H1 (cell line): Measurements from ENCODE around the gene ALAS1. TPM values are rescaled to one million over a fixed set of nuclear protein-coding genes. Genes with fewer than 3 reads are reported as not detected.

Experiments used
- CTCF ChIA-PET: fragments of 300-600 bp; sonication (Branson Sonifier 250); formaldehyde crosslinking; loops from one replicate; lab custom pipeline; 2021; ENCODE audit not compliant: partially characterized antibody; lab: Charles Lee
- POLR2A ChIA-PET: fragments of 300-600 bp; sonication (Branson Sonifier 250); formaldehyde crosslinking; loops from one replicate; lab custom pipeline; 2021; ENCODE audit warnings: inconsistent platforms; ENCODE audit not compliant: partially characterized antibody; lab: Charles Lee
- DNase-seq, 2 experiments: peaks; one replicate each; pipeline versions ENCODE4 v3.0.0 to v3.0.0-alpha.2; 2010 to 2022; ENCODE audit warnings: low spot score in 2 of 2, low read depth in 1 of 2, mixed read lengths in 1 of 2
- FAIRE-seq: peaks from 2 replicates; lab custom pipeline; 2011; peaks lifted over from hg19 to GRCh38; lab: Jason Lieb, UNC
- H2AFZ ChIP-seq: 2 replicates; pipeline ENCODE4 v1.8.1; 2012; ENCODE audit warnings: low read length, inconsistent platforms
- H2AK5ac ChIP-seq: 2 replicates; pipeline ENCODE4 v1.6.1; 2013; ENCODE audit warnings: low read depth, low read length
- H2BK120ac ChIP-seq: replicated peaks from 2 replicates; pipeline ENCODE3; 2013; ENCODE audit warnings: low read depth, low read length, inconsistent platforms
- H2BK12ac ChIP-seq: 2 replicates; pipeline ENCODE4 v1.6.1; 2013; ENCODE audit warnings: low read depth, low read length
- H2BK15ac ChIP-seq: 2 replicates; pipeline ENCODE4 v1.6.1; 2013; ENCODE audit warnings: low read length
- H2BK20ac ChIP-seq: 2 replicates; pipeline ENCODE4 v1.6.1; 2013; ENCODE audit warnings: low read length
- H2BK5ac ChIP-seq: 2 replicates; pipeline ENCODE4 v1.6.1; 2013; ENCODE audit warnings: low read depth, low read length
- H3K14ac ChIP-seq: 2 replicates; pipeline ENCODE4 v1.6.1; 2013; ENCODE audit warnings: inconsistent platforms; ENCODE audit not compliant: insufficient read length
- H3K18ac ChIP-seq: 2 replicates; pipeline ENCODE4 v1.6.1; 2013; ENCODE audit warnings: low read length; ENCODE audit errors: extremely low read depth
- H3K23ac ChIP-seq: 2 replicates; pipeline ENCODE4 v1.6.1; 2013; ENCODE audit warnings: inconsistent platforms; ENCODE audit not compliant: insufficient read length
- H3K23me2 ChIP-seq: 2 replicates; pipeline ENCODE4 v1.6.1; 2013; ENCODE audit warnings: low read depth, low read length
- H3K27ac ChIP-seq: 2 replicates; pipeline ENCODE4 v1.6.1; 2011; ENCODE audit warnings: low read depth, low read length, inconsistent platforms
- H3K27me3 ChIP-seq, 4 experiments: replicated peaks in 1 of 4; 1 replicate in 1 of 4; 2 replicates in 3 of 4; pipeline versions ENCODE4 v1.6.1 to v1.8.1; 2011 to 2013; ENCODE audit warnings: low read length in 3 of 4, mild to moderate bottlenecking in 3 of 4, inconsistent platforms in 2 of 4, mixed read lengths in 2 of 4, moderate library complexity in 1 of 4; ENCODE audit not compliant: control insufficient read depth in 3 of 4, insufficient read depth in 3 of 4; ENCODE audit errors: extremely low read depth in 1 of 4
- H3K36me3 ChIP-seq, 4 experiments: 2 replicates each; pipeline versions ENCODE4 v1.6.1 to v1.8.1; 2011 to 2013; ENCODE audit warnings: mild to moderate bottlenecking in 4 of 4, low read length in 3 of 4, moderate library complexity in 2 of 4, control low read depth in 1 of 4, inconsistent platforms in 1 of 4; ENCODE audit not compliant: insufficient read depth in 4 of 4, control insufficient read depth in 2 of 4
- H3K4ac ChIP-seq: replicated peaks from 2 replicates; pipeline ENCODE3; 2013; ENCODE audit warnings: low read length, low read depth, mixed read lengths, inconsistent platforms; ENCODE audit not compliant: insufficient read length
- H3K4me1 ChIP-seq, 4 experiments: replicated peaks in 1 of 4; 1 replicate in 1 of 4; 2 replicates in 3 of 4; pipeline versions ENCODE4 v1.6.1 to v1.8.1; 2011 to 2013; ENCODE audit warnings: low read length in 3 of 4, inconsistent platforms in 2 of 4, mixed read lengths in 1 of 4; ENCODE audit not compliant: insufficient read depth in 4 of 4, control insufficient read depth in 3 of 4
- H3K4me2 ChIP-seq, 2 experiments: 2 replicates each; pipeline versions ENCODE4 v1.6.1 to v1.8.1; 2011 to 2013; ENCODE audit warnings: low read depth in 2 of 2, low read length in 2 of 2, control low read depth in 1 of 2, inconsistent platforms in 1 of 2, mild to moderate bottlenecking in 1 of 2; ENCODE audit not compliant: insufficient read depth in 1 of 2
- H3K4me3 ChIP-seq, 4 experiments: fragments of 200-600, 300-600 bp in 1 of 4; sonication (generic), shearing (Covaris generic), sonication (Bioruptor Twin) in 1 of 4; 2 replicates each; pipeline versions ENCODE4 v1.5.1 to v1.8.1; 2011 to 2016; ENCODE audit warnings: low read length in 4 of 4, low read depth in 3 of 4, control low read depth in 2 of 4, inconsistent platforms in 2 of 4, mild to moderate bottlenecking in 2 of 4, mixed read lengths in 1 of 4, moderate library complexity in 1 of 4; ENCODE audit not compliant: insufficient read depth in 2 of 4; ENCODE audit errors: extremely low read depth in 1 of 4
- H3K56ac ChIP-seq: replicated peaks from 2 replicates; pipeline ENCODE3; 2013; ENCODE audit warnings: low read depth, mild to moderate bottlenecking, mixed read lengths, low read length, inconsistent platforms; ENCODE audit not compliant: insufficient read length
- H3K79me1 ChIP-seq: 2 replicates; pipeline ENCODE4 v1.6.1; 2013; ENCODE audit warnings: low read depth, low read length, control low read depth
- H3K79me2 ChIP-seq, 2 experiments: 2 replicates each; pipeline versions ENCODE4 v1.6.1 to v1.8.1; 2012 to 2013; ENCODE audit warnings: low read length in 2 of 2, mild to moderate bottlenecking in 2 of 2, inconsistent platforms in 1 of 2; ENCODE audit not compliant: insufficient read depth in 2 of 2, control insufficient read depth in 1 of 2
- H3K9ac ChIP-seq, 4 experiments: replicated peaks in 1 of 4; 1 replicate in 1 of 4; 2 replicates in 3 of 4; pipeline versions ENCODE4 v1.6.1 to v1.8.1; 2011 to 2013; ENCODE audit warnings: low read depth in 3 of 4, low read length in 3 of 4, control low read depth in 2 of 4, mild to moderate bottlenecking in 2 of 4, moderate library complexity in 2 of 4, inconsistent platforms in 1 of 4; ENCODE audit errors: extremely low read depth in 1 of 4
- H3K9me3 ChIP-seq, 2 experiments: 2 replicates each; pipeline versions ENCODE4 v1.6.1 to v1.8.1; 2012 to 2013; ENCODE audit warnings: mild to moderate bottlenecking in 2 of 2, moderate library complexity in 2 of 2, control low read depth in 1 of 2, inconsistent platforms in 1 of 2, low read depth in 1 of 2, low read length in 1 of 2, mixed read lengths in 1 of 2; ENCODE audit not compliant: insufficient read depth in 2 of 2
- H4K20me1 ChIP-seq, 2 experiments: replicated peaks in 1 of 2; 2 replicates each; pipeline versions ENCODE3 to v1.8.1; 2011 to 2013; ENCODE audit warnings: inconsistent platforms in 2 of 2, low read length in 2 of 2, mild to moderate bottlenecking in 1 of 2; ENCODE audit not compliant: insufficient read depth in 2 of 2, control insufficient read depth in 1 of 2
- H4K5ac ChIP-seq: 2 replicates; pipeline ENCODE4 v1.6.1; 2013; ENCODE audit warnings: low read length, low read depth, mixed read lengths, inconsistent platforms; ENCODE audit not compliant: insufficient read length
- H4K8ac ChIP-seq: 2 replicates; pipeline ENCODE4 v1.8.0; 2013; ENCODE audit warnings: mild to moderate bottlenecking, moderate library complexity, low read length, inconsistent platforms; ENCODE audit not compliant: insufficient read depth; ENCODE audit errors: extremely low read depth
- H4K91ac ChIP-seq: replicated peaks from 2 replicates; pipeline ENCODE3; 2013; ENCODE audit warnings: low read length, mixed read lengths, inconsistent platforms; ENCODE audit not compliant: insufficient read length
- ASH2L ChIP-seq: fragments of 200-600, 300-600 bp; sonication (generic); IDR thresholded peaks from one replicate; pipeline ENCODE4 v1.7.1; 2017; ENCODE audit warnings: low read length
- CHD1 ChIP-seq: IDR thresholded peaks from 2 replicates; pipeline ENCODE4 v1.6.1; 2012; ENCODE audit warnings: low read depth, low read length, improper control_type of control experiment
- EZH2 ChIP-seq: fragments of 200-600 bp; sonication (generic); IDR thresholded peaks from 2 replicates; pipeline ENCODE4 v1.7.1; 2012; ENCODE audit warnings: low read depth, mild to moderate bottlenecking, moderate library complexity, low read length, inconsistent platforms; ENCODE audit not compliant: severe bottlenecking
- FOSL1 ChIP-seq: IDR thresholded peaks from 2 replicates; pipeline ENCODE4 v1.6.1; 2011; ENCODE audit warnings: mild to moderate bottlenecking, low read depth, low read length, moderate library complexity; ENCODE audit not compliant: insufficient read depth
- GTF2F1 ChIP-seq: IDR thresholded peaks from 2 replicates; pipeline ENCODE4 v1.6.1; 2012; ENCODE audit warnings: low read depth, low read length, improper control_type of control experiment, borderline replicate concordance
- JUN ChIP-seq: IDR thresholded peaks from 2 replicates; pipeline ENCODE4 v1.6.1; 2011; ENCODE audit warnings: low read depth, mild to moderate bottlenecking, improper control_type of control experiment, low read length
- POLR2A ChIP-seq, 2 experiments: IDR thresholded peaks; 1 replicate in 1 of 2; 2 replicates in 1 of 2; pipeline ENCODE4 v1.6.1; 2011; ENCODE audit warnings: low read depth in 2 of 2, low read length in 2 of 2, mild to moderate bottlenecking in 2 of 2; ENCODE audit errors: control extremely low read depth in 1 of 2
- RAD21 ChIP-seq, 2 experiments: IDR thresholded peaks in 1 of 2; conservative IDR thresholded peaks in 1 of 2; 2 replicates each; pipeline ENCODE4 v1.6.1; 2011; ENCODE audit warnings: low read depth in 2 of 2, low read length in 2 of 2, improper control_type of control experiment in 1 of 2, inconsistent platforms in 1 of 2, mild to moderate bottlenecking in 1 of 2, moderate library complexity in 1 of 2
- RFX5 ChIP-seq: IDR thresholded peaks from 2 replicates; pipeline ENCODE4 v1.6.1; 2011; ENCODE audit warnings: low read depth, low read length, improper control_type of control experiment, borderline replicate concordance
- SP2 ChIP-seq: IDR thresholded peaks from 2 replicates; pipeline ENCODE4 v1.6.1; 2012; ENCODE audit warnings: mild to moderate bottlenecking, low read length, inconsistent platforms
- TAF1 ChIP-seq: IDR thresholded peaks from 2 replicates; pipeline ENCODE4 v1.6.1; 2011; ENCODE audit warnings: mild to moderate bottlenecking, low read depth, low read length
- TAF7 ChIP-seq: optimal IDR thresholded peaks from 2 replicates; pipeline ENCODE3; 2011; ENCODE audit warnings: low read depth, mild to moderate bottlenecking, inconsistent platforms, low read length, moderate library complexity, borderline replicate concordance
- TBP ChIP-seq: IDR thresholded peaks from 2 replicates; pipeline ENCODE4 v1.6.1; 2011; ENCODE audit warnings: low read depth, low read length, improper control_type of control experiment
- whole genome bisulfite sequencing, 2 experiments: shearing (Covaris generic) in 1 of 2; methylation state at CpG; one replicate each; pipeline versions ENCODE4 v1.1.6 to v1.1.7; 2013 to 2015; ENCODE audit warnings: low lambda C conversion rate in 2 of 2, mixed read lengths in 2 of 2, inconsistent platforms in 1 of 2, low coverage in 1 of 2, missing lambda C conversion rate in 1 of 2; ENCODE audit not compliant: insufficient replicate concordance in 2 of 2, insufficient coverage in 1 of 2, insufficient read length in 1 of 2; ENCODE audit errors: extremely low coverage in 1 of 2, missing lambda C conversion rate in 1 of 2; 5-methylcytosine and 5-hydroxymethylcytosine counted together
- polyA plus RNA-seq, 7 experiments: library from polyadenylated mRNA; depleted of rRNA in 3 of 7; stranded (reverse) in 5 of 7; unstranded in 2 of 7; fragments of >200 nt in 5 of 7; fragments of 200-250 nt in 2 of 7; gene quantifications; 1 replicate in 5 of 7; 2 replicates in 1 of 7; 4 replicates in 1 of 7; pipeline versions ENCODE4 v1.2.1 to v1.2.3, GENCODE V29; 2011 to 2013; ENCODE audit warnings: missing spikeins in 2 of 7, mixed read lengths in 2 of 7
- total RNA-seq: library from RNA; stranded (reverse); fragmentation: NEBNext Ultra II Directional; extraction: Animal tissue kit (Norgen Biotek cat#: 25700); gene quantifications from 2 replicates; pipeline ENCODE4 v1.2.1, GENCODE V29; 2021

Gene ALAS1
- total and polyA plus RNA-seq, 2 of the 8 experiments (the other 6 are each of a cell fraction or from before 2014, with no cell fraction given): 45.9 to 84.4 TPM

DNA sequence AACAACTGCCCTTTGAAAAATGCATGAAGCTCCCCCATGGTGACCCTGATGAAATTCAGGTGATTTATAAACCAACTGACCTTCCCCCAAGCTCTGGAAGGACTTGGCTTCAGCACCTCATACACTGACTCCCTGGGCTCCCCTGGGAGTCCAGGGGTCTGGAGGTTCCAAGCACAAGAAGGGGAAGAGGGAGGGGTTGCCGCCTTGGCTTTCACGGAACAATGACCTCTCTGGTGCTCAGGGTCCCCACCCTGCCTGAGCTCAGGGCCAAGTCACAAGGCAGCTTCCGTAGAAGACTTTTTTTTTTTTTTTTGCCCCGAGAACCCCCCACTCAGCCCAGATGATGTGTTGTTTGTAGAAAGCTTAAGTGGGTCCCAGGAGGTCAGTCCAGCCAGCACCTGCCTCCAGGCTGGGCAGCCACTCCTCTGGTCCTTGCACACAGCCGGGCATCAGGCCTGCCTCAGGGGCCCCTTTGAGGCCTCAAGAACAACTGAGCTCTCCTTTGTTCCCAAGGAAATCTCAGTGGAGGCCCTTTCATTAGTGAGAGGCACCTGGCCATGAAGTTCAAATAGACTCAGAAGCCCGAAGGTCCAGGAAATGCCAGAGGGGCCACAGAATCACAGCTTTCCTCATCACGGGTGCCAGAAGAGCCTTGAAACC lies 14.0 kb upstream of the ALAS1 start:
- Histone ChIP-seq H3K27ac (no peak overlapping the region), H2BK20ac (no peak overlapping the region), H2BK12ac (no peak overlapping the region), H3K23me2 (no peaks in the 10 kb centered on the region; the same call in 1 of the 2 replicates), H2BK5ac (no peak overlapping the region), H2BK15ac (no peak overlapping the region), H3K4ac (no peak overlapping the region), H4K5ac (no peak overlapping the region), H3K79me1 (no peaks in the 10 kb centered on the region), H3K27me3 (no peaks in the 10 kb centered on the region), H3K36me3 (no peaks in the 10 kb centered on the region), H4K8ac (no peak overlapping the region), H3K4me1 (peaks cover 0 to 2% (median 1%) of the 10 kb centered on the region in 4 experiments; a peak in 2 of 7 replicates), H3K56ac (no peak overlapping the region), H2AFZ (no peak overlapping the region), H3K14ac (no peak overlapping the region), H3K4me2 (no peak overlapping the region), H2AK5ac (no peak overlapping the region), H4K20me1 (no peaks in the 10 kb centered on the region), H3K79me2 (no peaks in the 10 kb centered on the region), H3K18ac (no peak overlapping the region; the same call in 1 of the 2 replicates), H2BK120ac (no peak overlapping the region), H4K91ac (no peak overlapping the region), H3K4me3 (no peak overlapping the region), H3K9ac (no peak overlapping the region), H3K9me3 (no peaks in the 10 kb centered on the region), H3K23ac (no peak overlapping the region)
- CTCF ChIA-PET: interaction anchor here (0.8 to 4.6 kb wide), 9 partner anchors 13 to 130 kb away, joined by 3 to 26 read pairs (median 3); no protein-coding TSS in a partner anchor
- POLR2A ChIA-PET: interaction anchor here (0.8 to 1.6 kb wide), 3 partner anchors 27 to 191 kb away, joined by 3 read pairs; partner anchors contain the start of gene POC1A
- 87% methylated on average over 7 of the region's 7 CpGs; no CpG with 5 or more reads in 1 of the 2 experiments for whole genome bisulfite sequencing, 2 experiments
- no peak for DNase-seq
- no peak for FAIRE-seq
- TF ChIP-seq JUN (no peak), POLR2A (IDR thresholded peaks at IDR 0.05; ENCODE audit: control extremely low read depth in 1 of 2, low read depth in 2 of 2, low read length in 2 of 2) (no peak), RAD21 (IDR thresholded peaks at IDR 0.05 in 1 of 2, conservative IDR thresholded peaks at IDR 0.05 in 1 of 2; ENCODE audit: low read depth in 2 of 2, low read length in 2 of 2) (no peak), TAF1 (no peak), GTF2F1 (no peak), FOSL1 (no peak), SP2 (no peak), EZH2 (no peak), TBP (no peak), CHD1 (no peak), RFX5 (no peak), ASH2L (no peak), TAF7 (no peak)
